ENCODE measurements around the gene SLC29A4.

The SLC29A4 gene

GRCh38 chr7:5343884-5344283, 61.1 kb downstream of the SLC29A4 start:
- ChIA-PET CTCF (no interaction called here), POLR2A (no interaction called here)
- no peak for TF ChIP-seq FOXA1 (IDR thresholded peaks at IDR 0.05)
- TF ChIP-seq ELF4 (IDR thresholded peaks at IDR 0.05), result no peak
- TF ChIP-seq HDGF (IDR thresholded peaks at IDR 0.05; ENCODE audit: borderline replicate concordance), result no peak
- no peak for TF ChIP-seq FOXM1 (IDR thresholded peaks at IDR 0.05; ENCODE audit: borderline replicate concordance)
- no peak for TF ChIP-seq CTBP1 (IDR thresholded peaks at IDR 0.05; ENCODE audit: borderline replicate concordance)
- no peak for TF ChIP-seq ARNT (IDR thresholded peaks at IDR 0.05)
- TF ChIP-seq ZNF384 (IDR thresholded peaks at IDR 0.05), result no peak
- no peak for TF ChIP-seq PKNOX1 (IDR thresholded peaks at IDR 0.05)
- no peak for TF ChIP-seq NFRKB (IDR thresholded peaks at IDR 0.05)
- no peak for TF ChIP-seq SP1 (IDR thresholded peaks at IDR 0.05)
- no peak for TF ChIP-seq FOXK2 (IDR thresholded peaks at IDR 0.05)
- DNase-seq (ENCODE audit: extremely low spot score), result no peak

- ChIA-PET POLR2A (no interaction called here), CTCF (no interaction called here)
- DNase-seq (ENCODE audit: extremely low spot score), result no peak
- TF ChIP-seq FOXM1 (IDR thresholded peaks at IDR 0.05; ENCODE audit: borderline replicate concordance) (no peak), FOXK2 (IDR thresholded peaks at IDR 0.05) (no peak), LEF1 (IDR thresholded peaks at IDR 0.05; ENCODE audit: borderline replicate concordance) (no peak), L3MBTL2 (conservative IDR thresholded peaks at IDR 0.05) (no peak), ELF4 (IDR thresholded peaks at IDR 0.05) (no peak), NFRKB (IDR thresholded peaks at IDR 0.05) (no peak), HDGF (IDR thresholded peaks at IDR 0.05; ENCODE audit: borderline replicate concordance) (no peak), PKNOX1 (IDR thresholded peaks at IDR 0.05) (no peak)
Measured at GRCh38 chr7:5344342-5344741, 61.6 kb downstream of the SLC29A4 start.

- ChIA-PET POLR2A (no interaction called here), CTCF (no interaction called here)
- TF ChIP-seq FOXM1 (IDR thresholded peaks at IDR 0.05; ENCODE audit: borderline replicate concordance), result no peak
- TF ChIP-seq BHLHE40 (IDR thresholded peaks at IDR 0.05; ENCODE audit: borderline replicate concordance), result no peak
- TF ChIP-seq L3MBTL2 (conservative IDR thresholded peaks at IDR 0.05), result no peak
- no peak for TF ChIP-seq CTBP1 (IDR thresholded peaks at IDR 0.05; ENCODE audit: borderline replicate concordance)
- no peak for TF ChIP-seq ZNF384 (IDR thresholded peaks at IDR 0.05)
- no peak for TF ChIP-seq FOXA1 (IDR thresholded peaks at IDR 0.05)
- no peak for TF ChIP-seq TARDBP (IDR thresholded peaks at IDR 0.05)
- TF ChIP-seq FOXK2 (IDR thresholded peaks at IDR 0.05), result no peak
- no peak for TF ChIP-seq PKNOX1 (IDR thresholded peaks at IDR 0.05)
- no peak for TF ChIP-seq HDGF (IDR thresholded peaks at IDR 0.05; ENCODE audit: borderline replicate concordance)
- TF ChIP-seq SUZ12 (IDR thresholded peaks at IDR 0.05), result no peak
- TF ChIP-seq SP1 (IDR thresholded peaks at IDR 0.05), result no peak
- no peak for TF ChIP-seq LEF1 (IDR thresholded peaks at IDR 0.05; ENCODE audit: borderline replicate concordance)
- TF ChIP-seq ELF4 (IDR thresholded peaks at IDR 0.05), result no peak
- TF ChIP-seq ARNT (IDR thresholded peaks at IDR 0.05), result no peak
- no peak for TF ChIP-seq NFRKB (IDR thresholded peaks at IDR 0.05)
- no peak for DNase-seq (ENCODE audit: extremely low spot score)
Measured at GRCh38 chr7:5345171-5345570, 62.4 kb downstream of the SLC29A4 start.

- ChIA-PET CTCF (no interaction called here), POLR2A (no interaction called here)
- no peak for DNase-seq (ENCODE audit: extremely low spot score)
- TF ChIP-seq FOXK2 (IDR thresholded peaks at IDR 0.05) (no peak), CTBP1 (IDR thresholded peaks at IDR 0.05; ENCODE audit: borderline replicate concordance) (no peak), HDGF (IDR thresholded peaks at IDR 0.05; ENCODE audit: borderline replicate concordance) (no peak), ELF4 (IDR thresholded peaks at IDR 0.05) (no peak), ZNF384 (IDR thresholded peaks at IDR 0.05) (no peak), TARDBP (IDR thresholded peaks at IDR 0.05) (no peak), FOXA1 (IDR thresholded peaks at IDR 0.05) (no peak), FOXM1 (IDR thresholded peaks at IDR 0.05; ENCODE audit: borderline replicate concordance) (no peak), NFRKB (IDR thresholded peaks at IDR 0.05) (no peak), SP1 (IDR thresholded peaks at IDR 0.05) (no peak), SUZ12 (IDR thresholded peaks at IDR 0.05) (no peak), L3MBTL2 (conservative IDR thresholded peaks at IDR 0.05) (no peak), ARNT (IDR thresholded peaks at IDR 0.05) (no peak), LEF1 (IDR thresholded peaks at IDR 0.05; ENCODE audit: borderline replicate concordance) (no peak), BHLHE40 (IDR thresholded peaks at IDR 0.05; ENCODE audit: borderline replicate concordance) (no peak), PKNOX1 (IDR thresholded peaks at IDR 0.05) (no peak)
Measured at GRCh38 chr7:5345671-5346070, 62.9 kb downstream of the SLC29A4 start.

- POLR2A ChIA-PET, result no interaction called here
- TF ChIP-seq SP1 (IDR thresholded peaks at IDR 0.05) (no peak), CTBP1 (IDR thresholded peaks at IDR 0.05; ENCODE audit: borderline replicate concordance) (no peak), NFRKB (IDR thresholded peaks at IDR 0.05) (no peak), PKNOX1 (IDR thresholded peaks at IDR 0.05) (no peak), TARDBP (IDR thresholded peaks at IDR 0.05) (no peak), ELF4 (IDR thresholded peaks at IDR 0.05) (no peak), L3MBTL2 (conservative IDR thresholded peaks at IDR 0.05) (no peak), FOXM1 (IDR thresholded peaks at IDR 0.05; ENCODE audit: borderline replicate concordance) (no peak), BHLHE40 (IDR thresholded peaks at IDR 0.05; ENCODE audit: borderline replicate concordance) (no peak)
- CTCF ChIA-PET, result no interaction called here
- DNase-seq (ENCODE audit: extremely low spot score), result no peak
Measured at GRCh38 chr7:5348134-5349004, 65.6 kb downstream of the SLC29A4 start.

All from HEK293T (cell line).